ENCODE data around the gene FRG2B. TPM values are rescaled to one million over a fixed set of nuclear protein-coding genes. Genes with fewer than 3 reads are reported as not detected.

The FRG2B gene
- total and polyA plus RNA-seq, 2 of the 8 experiments (the other 6 are each of a cell fraction or from before 2014, with no cell fraction given), result not detected

GRCh38 chr10:133590970-133591359 is 35.6 kb downstream of the FRG2B start (continued):
- TF ChIP-seq, protein P1, sequence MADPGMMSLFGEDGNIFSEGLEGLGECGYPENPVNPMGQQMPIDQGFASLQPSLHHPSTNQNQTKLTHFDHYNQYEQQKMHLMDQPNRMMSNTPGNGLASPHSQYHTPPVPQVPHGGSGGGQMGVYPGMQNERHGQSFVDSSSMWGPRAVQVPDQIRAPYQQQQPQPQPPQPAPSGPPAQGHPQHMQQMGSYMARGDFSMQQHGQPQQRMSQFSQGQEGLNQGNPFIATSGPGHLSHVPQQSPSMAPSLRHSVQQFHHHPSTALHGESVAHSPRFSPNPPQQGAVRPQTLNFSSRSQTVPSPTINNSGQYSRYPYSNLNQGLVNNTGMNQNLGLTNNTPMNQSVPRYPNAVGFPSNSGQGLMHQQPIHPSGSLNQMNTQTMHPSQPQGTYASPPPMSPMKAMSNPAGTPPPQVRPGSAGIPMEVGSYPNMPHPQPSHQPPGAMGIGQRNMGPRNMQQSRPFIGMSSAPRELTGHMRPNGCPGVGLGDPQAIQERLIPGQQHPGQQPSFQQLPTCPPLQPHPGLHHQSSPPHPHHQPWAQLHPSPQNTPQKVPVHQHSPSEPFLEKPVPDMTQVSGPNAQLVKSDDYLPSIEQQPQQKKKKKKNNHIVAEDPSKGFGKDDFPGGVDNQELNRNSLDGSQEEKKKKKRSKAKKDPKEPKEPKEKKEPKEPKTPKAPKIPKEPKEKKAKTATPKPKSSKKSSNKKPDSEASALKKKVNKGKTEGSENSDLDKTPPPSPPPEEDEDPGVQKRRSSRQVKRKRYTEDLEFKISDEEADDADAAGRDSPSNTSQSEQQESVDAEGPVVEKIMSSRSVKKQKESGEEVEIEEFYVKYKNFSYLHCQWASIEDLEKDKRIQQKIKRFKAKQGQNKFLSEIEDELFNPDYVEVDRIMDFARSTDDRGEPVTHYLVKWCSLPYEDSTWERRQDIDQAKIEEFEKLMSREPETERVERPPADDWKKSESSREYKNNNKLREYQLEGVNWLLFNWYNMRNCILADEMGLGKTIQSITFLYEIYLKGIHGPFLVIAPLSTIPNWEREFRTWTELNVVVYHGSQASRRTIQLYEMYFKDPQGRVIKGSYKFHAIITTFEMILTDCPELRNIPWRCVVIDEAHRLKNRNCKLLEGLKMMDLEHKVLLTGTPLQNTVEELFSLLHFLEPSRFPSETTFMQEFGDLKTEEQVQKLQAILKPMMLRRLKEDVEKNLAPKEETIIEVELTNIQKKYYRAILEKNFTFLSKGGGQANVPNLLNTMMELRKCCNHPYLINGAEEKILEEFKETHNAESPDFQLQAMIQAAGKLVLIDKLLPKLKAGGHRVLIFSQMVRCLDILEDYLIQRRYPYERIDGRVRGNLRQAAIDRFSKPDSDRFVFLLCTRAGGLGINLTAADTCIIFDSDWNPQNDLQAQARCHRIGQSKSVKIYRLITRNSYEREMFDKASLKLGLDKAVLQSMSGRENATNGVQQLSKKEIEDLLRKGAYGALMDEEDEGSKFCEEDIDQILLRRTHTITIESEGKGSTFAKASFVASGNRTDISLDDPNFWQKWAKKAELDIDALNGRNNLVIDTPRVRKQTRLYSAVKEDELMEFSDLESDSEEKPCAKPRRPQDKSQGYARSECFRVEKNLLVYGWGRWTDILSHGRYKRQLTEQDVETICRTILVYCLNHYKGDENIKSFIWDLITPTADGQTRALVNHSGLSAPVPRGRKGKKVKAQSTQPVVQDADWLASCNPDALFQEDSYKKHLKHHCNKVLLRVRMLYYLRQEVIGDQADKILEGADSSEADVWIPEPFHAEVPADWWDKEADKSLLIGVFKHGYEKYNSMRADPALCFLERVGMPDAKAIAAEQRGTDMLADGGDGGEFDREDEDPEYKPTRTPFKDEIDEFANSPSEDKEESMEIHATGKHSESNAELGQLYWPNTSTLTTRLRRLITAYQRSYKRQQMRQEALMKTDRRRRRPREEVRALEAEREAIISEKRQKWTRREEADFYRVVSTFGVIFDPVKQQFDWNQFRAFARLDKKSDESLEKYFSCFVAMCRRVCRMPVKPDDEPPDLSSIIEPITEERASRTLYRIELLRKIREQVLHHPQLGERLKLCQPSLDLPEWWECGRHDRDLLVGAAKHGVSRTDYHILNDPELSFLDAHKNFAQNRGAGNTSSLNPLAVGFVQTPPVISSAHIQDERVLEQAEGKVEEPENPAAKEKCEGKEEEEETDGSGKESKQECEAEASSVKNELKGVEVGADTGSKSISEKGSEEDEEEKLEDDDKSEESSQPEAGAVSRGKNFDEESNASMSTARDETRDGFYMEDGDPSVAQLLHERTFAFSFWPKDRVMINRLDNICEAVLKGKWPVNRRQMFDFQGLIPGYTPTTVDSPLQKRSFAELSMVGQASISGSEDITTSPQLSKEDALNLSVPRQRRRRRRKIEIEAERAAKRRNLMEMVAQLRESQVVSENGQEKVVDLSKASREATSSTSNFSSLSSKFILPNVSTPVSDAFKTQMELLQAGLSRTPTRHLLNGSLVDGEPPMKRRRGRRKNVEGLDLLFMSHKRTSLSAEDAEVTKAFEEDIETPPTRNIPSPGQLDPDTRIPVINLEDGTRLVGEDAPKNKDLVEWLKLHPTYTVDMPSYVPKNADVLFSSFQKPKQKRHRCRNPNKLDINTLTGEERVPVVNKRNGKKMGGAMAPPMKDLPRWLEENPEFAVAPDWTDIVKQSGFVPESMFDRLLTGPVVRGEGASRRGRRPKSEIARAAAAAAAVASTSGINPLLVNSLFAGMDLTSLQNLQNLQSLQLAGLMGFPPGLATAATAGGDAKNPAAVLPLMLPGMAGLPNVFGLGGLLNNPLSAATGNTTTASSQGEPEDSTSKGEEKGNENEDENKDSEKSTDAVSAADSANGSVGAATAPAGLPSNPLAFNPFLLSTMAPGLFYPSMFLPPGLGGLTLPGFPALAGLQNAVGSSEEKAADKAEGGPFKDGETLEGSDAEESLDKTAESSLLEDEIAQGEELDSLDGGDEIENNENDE (IDR thresholded peaks at IDR 0.05; ENCODE audit: insufficient replicate concordance, low read length), result no peak
- TF ChIP-seq BCL11A (IDR thresholded peaks at IDR 0.05; ENCODE audit: low read depth in 2 of 2, low read length in 2 of 2) (no peak), ZNF274 (IDR thresholded peaks at IDR 0.05; ENCODE audit: borderline replicate concordance, extremely low read depth, low read length) (no peak), POU5F1 (IDR thresholded peaks at IDR 0.05; ENCODE audit: low read depth, low read length) (no peak), MAX (IDR thresholded peaks at IDR 0.05) (no peak), RBBP5 (IDR thresholded peaks at IDR 0.05; ENCODE audit: borderline replicate concordance, low read depth, low read length) (no peak), ATF2 (IDR thresholded peaks at IDR 0.05; ENCODE audit: low read length) (no peak)
